VCaP (cell line): Measurements from ENCODE around the gene SLC22A7.
"Not testable (repeated sequence)": the region's sequence is repeated elsewhere in the genome, so short reads cannot be mapped to it uniquely, and the experiment has no call there.

Experiments used
- H3K27ac ChIP-seq: fragments of 450-650 bp; 2 replicates; pipeline ENCODE4 v1.5.1; 2017
- CTCF ChIP-seq: fragments of 450-650 bp; conservative IDR thresholded peaks from 2 replicates; pipeline ENCODE4 v1.5.1; 2017; ENCODE audit warnings: mild to moderate bottlenecking, moderate library complexity

SLC22A7 gene

GRCh38 chr6:43299338-43300293 is 1.6 kb downstream of the SLC22A7 start:
- no peak for TF ChIP-seq CTCF

GRCh38 chr6:43301081-43301870 is 3.2 kb downstream of the SLC22A7 start:
- no peak for TF ChIP-seq CTCF
- no peak overlapping the region for H3K27ac ChIP-seq

More at GRCh38 chr6:43299338-43300293, 1.6 kb downstream of the SLC22A7 start:
- H3K27ac ChIP-seq, result no peak overlapping the region

DNA sequence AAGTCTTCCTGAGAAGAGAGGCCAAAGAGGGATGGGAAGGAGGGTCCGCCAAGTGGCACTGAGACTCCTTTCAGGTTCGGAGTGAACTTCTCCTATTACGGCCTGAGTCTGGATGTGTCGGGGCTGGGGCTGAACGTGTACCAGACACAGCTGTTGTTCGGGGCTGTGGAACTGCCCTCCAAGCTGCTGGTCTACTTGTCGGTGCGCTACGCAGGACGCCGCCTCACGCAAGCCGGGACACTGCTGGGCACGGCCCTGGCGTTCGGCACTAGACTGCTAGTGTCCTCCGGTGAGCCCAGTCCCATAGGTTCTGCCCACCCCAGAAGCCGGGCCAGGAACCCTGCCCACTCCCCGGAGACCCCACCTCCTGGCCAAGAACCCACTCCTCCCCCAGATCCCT is 4.1 kb downstream of the SLC22A7 start:
- TF ChIP-seq CTCF, result no peak
- no peak overlapping the region for H3K27ac ChIP-seq

DNA sequence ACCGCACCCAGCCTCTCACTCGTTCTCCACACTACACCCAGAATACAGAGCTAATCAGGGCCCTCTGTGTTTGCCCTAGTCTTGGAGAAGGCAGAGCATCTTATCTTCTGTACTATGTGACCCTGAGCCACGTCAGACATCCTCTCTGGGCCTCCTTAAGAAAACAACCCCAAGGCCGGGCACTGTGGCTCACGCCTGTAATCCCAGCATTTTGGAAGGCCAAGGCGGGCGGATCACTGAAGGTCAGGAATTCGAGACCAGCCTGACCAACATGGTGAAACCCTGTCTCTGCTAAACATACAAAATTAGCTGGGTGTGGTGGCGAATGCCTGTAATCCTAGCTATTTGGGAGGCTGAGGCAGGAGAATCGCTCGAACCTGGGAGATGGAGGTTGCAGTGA is 4.9 kb downstream of the SLC22A7 start:
- H3K27ac ChIP-seq, result not testable (repeated sequence)

DNA sequence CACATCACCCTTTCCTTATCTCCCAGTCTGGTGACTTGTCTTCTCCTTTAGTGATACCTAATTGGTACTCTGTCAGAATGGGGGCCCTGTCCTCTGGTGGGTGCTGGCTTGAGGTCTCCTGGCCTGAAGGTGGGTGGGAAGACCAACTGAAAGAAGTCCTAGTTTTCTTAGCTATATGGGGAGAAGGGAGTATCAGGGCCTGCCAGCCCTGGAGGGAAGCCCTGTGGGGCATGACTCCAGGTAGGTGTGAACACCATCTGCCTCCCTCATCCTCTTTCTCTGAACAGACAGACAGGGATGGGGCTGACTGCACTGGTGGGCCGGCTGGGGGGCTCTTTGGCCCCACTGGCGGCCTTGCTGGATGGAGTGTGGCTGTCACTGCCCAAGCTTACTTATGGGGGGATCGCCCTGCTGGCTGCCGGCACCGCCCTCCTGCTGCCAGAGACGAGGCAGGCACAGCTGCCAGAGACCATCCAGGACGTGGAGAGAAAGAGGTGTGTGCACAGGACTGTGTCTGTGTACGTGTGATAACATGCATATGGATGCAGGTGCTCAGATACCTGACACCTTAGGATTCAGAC is 5.8 kb downstream of the SLC22A7 start:
- no peak for TF ChIP-seq CTCF
- no peak overlapping the region for H3K27ac ChIP-seq

- no peak overlapping the region for H3K27ac ChIP-seq
- no peak for TF ChIP-seq CTCF
Measured at GRCh38 chr6:43304361-43304760, 6.3 kb downstream of the SLC22A7 start.

DNA sequence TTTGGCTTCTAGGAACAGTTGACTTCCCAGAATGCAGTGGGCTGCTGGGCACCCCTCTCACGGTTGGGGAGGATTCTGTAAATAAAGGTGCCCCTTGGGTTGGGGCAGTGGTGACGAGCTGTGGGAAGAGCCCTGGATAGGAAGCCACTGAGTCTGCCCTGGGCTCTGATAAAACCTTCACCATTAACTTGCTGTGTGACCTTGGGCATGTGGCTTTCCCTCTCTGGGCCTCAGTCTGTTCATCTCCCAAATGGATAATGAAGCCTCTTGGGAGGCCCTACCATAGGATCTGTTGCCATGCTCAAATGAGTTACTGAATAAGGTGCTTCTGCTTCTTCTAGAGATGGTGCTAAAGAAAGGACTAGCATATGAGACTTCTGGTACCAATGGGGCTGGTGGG is 6.8 kb downstream of the SLC22A7 start:
- no peak for TF ChIP-seq CTCF
- H3K27ac ChIP-seq, result no peak overlapping the region
